GM12878 (cell line): Measurements from ENCODE around the gene SHISA6. TPM values are rescaled to one million over a fixed set of nuclear protein-coding genes. Genes with fewer than 3 reads are reported as not detected.

Experiments used
- ATAC-seq: fragments of 200-7000 bp; cut with Tn5 transposase; 3 replicates; pipeline ENCODE4 v1.9.1; 2020; ENCODE audit warnings: mild to moderate bottlenecking, moderate library complexity
- BruUV-seq: library from RNA; stranded (reverse); fragments of 400-500 nt; replicated peaks from 2 replicates; lab custom pipeline; 2021; lab: Mats Ljungman, UMichigan
- CTCF ChIA-PET: fragments of 300-600 bp; sonication (Branson Sonifier 250); formaldehyde crosslinking; extraction: SDS; loops from one replicate; lab custom pipeline; 2021; ENCODE audit warnings: inconsistent platforms; lab: Yijun Ruan, JAX
- POLR2A ChIA-PET: fragments of 350-600 bp; formaldehyde crosslinking; extraction: SDS; loops from one replicate; lab custom pipeline; 2021; ENCODE audit warnings: inconsistent platforms; lab: Charles Lee
- RAD21 ChIA-PET: fragments of 300-600 bp; sonication (Branson Sonifier 250); formaldehyde crosslinking; loops from one replicate; lab custom pipeline; 2023; ENCODE audit warnings: antibody characterized with exemption; ENCODE audit not compliant: unreplicated experiment; lab: Charles Lee
- SMC1A ChIA-PET: fragments of 300-600 bp; sonication (Branson Sonifier 250); formaldehyde crosslinking; loops from one replicate; lab custom pipeline; 2023; ENCODE audit not compliant: unreplicated experiment, uncharacterized antibody; lab: Charles Lee
- DNase-seq: peaks from one replicate; pipeline ENCODE4 v3.0.0-alpha.2; 2011; ENCODE audit warnings: low read depth, low spot score
- FAIRE-seq: peaks from 3 replicates; lab custom pipeline; 2011; peaks lifted over from hg19 to GRCh38; lab: Jason Lieb, UNC
- H2AFZ ChIP-seq: 2 replicates; pipeline ENCODE4 v1.6.0; 2011; ENCODE audit warnings: low read depth, low read length, control low read depth; ENCODE audit not compliant: control insufficient read depth
- H3K27ac ChIP-seq: 2 replicates; pipeline ENCODE4 v1.5.1; 2011; ENCODE audit warnings: control low read depth; ENCODE audit not compliant: control insufficient read depth, insufficient read depth
- H3K27me3 ChIP-seq, 2 experiments: replicated peaks in 1 of 2; 2 replicates each; pipeline versions ENCODE4 v1.6.0 to v1.6.1; 2011; ENCODE audit warnings: low read length in 1 of 2; ENCODE audit not compliant: control insufficient read depth in 2 of 2, insufficient read depth in 2 of 2
- H3K36me3 ChIP-seq, 2 experiments: 2 replicates each; pipeline ENCODE4 v1.5.1; 2011; ENCODE audit warnings: low read length in 1 of 2; ENCODE audit not compliant: control insufficient read depth in 2 of 2, insufficient read depth in 2 of 2
- H3K4me1 ChIP-seq: 2 replicates; pipeline ENCODE4 v1.6.1; 2011; ENCODE audit warnings: mild to moderate bottlenecking, low read length, moderate library complexity, mixed read lengths; ENCODE audit not compliant: control insufficient read depth, insufficient read depth
- H3K4me2 ChIP-seq: 2 replicates; pipeline ENCODE4 v1.6.0; 2011; ENCODE audit warnings: control low read depth; ENCODE audit not compliant: control insufficient read depth, insufficient read depth
- H3K4me3 ChIP-seq: fragments of 200-600 bp; sonication (generic); 2 replicates; pipeline ENCODE4 v1.5.1; 2016
- H3K79me2 ChIP-seq: 2 replicates; pipeline ENCODE4 v1.6.0; 2011; ENCODE audit warnings: low read length; ENCODE audit not compliant: control insufficient read depth, insufficient read depth
- H3K9ac ChIP-seq: 2 replicates; pipeline ENCODE4 v1.8.0; 2011; ENCODE audit warnings: low read length, control low read depth, mixed read lengths; ENCODE audit not compliant: control insufficient read depth, insufficient read depth
- H3K9me3 ChIP-seq: replicated peaks from 3 replicates; pipeline ENCODE4 v1.5.1; 2011; ENCODE audit warnings: mild to moderate bottlenecking, low read length; ENCODE audit not compliant: control insufficient read depth, insufficient read depth
- H4K20me1 ChIP-seq: 2 replicates; pipeline ENCODE4 v1.6.0; 2011; ENCODE audit not compliant: control insufficient read depth, insufficient read depth
- EED ChIP-seq: sonication (generic); IDR thresholded peaks from 2 replicates; pipeline ENCODE4 v1.6.1; 2016; ENCODE audit warnings: antibody characterized with exemption, low read depth
- EGR1 ChIP-seq, 2 experiments: IDR thresholded peaks; 1 replicate in 1 of 2; 2 replicates in 1 of 2; pipeline ENCODE4 v1.6.1; 2011 to 2012; ENCODE audit warnings: low read depth in 2 of 2, low read length in 2 of 2, borderline replicate concordance in 1 of 2, mild to moderate bottlenecking in 1 of 2, moderate library complexity in 1 of 2
- EZH2 ChIP-seq: IDR thresholded peaks from 2 replicates; pipeline ENCODE4 v1.6.1; 2012; ENCODE audit warnings: low read depth, mild to moderate bottlenecking, control low read depth, inconsistent platforms, low read length, borderline replicate concordance; ENCODE audit not compliant: control insufficient read depth
- FOXM1 ChIP-seq: IDR thresholded peaks from 2 replicates; pipeline ENCODE4 v1.6.1; 2012; ENCODE audit warnings: low read depth, mild to moderate bottlenecking, inconsistent platforms, low read length, moderate library complexity
- IKZF1 ChIP-seq: fragments of 450-650 bp; conservative IDR thresholded peaks from 2 replicates; pipeline ENCODE4 v1.6.1; 2017; ENCODE audit warnings: antibody characterized with exemption, mild to moderate bottlenecking
- IKZF2 ChIP-seq, 2 experiments: fragments of 450-650 bp; IDR thresholded peaks; 2 replicates each; pipeline ENCODE4 v1.6.1; 2017; ENCODE audit warnings: mild to moderate bottlenecking in 2 of 2, moderate library complexity in 2 of 2
- JUND ChIP-seq: IDR thresholded peaks from 2 replicates; pipeline ENCODE4 v1.6.1; 2012; ENCODE audit warnings: low read depth, mild to moderate bottlenecking, low read length, improper control_type of control experiment, moderate library complexity
- LARP7 ChIP-seq: fragments of 450-650 bp; IDR thresholded peaks from 2 replicates; pipeline ENCODE4 v1.6.1; 2017; ENCODE audit warnings: mild to moderate bottlenecking
- PAX5 ChIP-seq: IDR thresholded peaks from 2 replicates; pipeline ENCODE4 v1.6.1; 2011; ENCODE audit warnings: low read depth, low read length, borderline replicate concordance
- RAD21 ChIP-seq: IDR thresholded peaks from 2 replicates; pipeline ENCODE4 v1.6.1; 2011; ENCODE audit warnings: mild to moderate bottlenecking, low read depth, low read length, moderate library complexity; ENCODE audit not compliant: insufficient read depth
- RFX5 ChIP-seq: IDR thresholded peaks from 2 replicates; pipeline ENCODE4 v1.6.1; 2011; ENCODE audit warnings: low read depth, low read length, improper control_type of control experiment
- SMAD5 ChIP-seq: IDR thresholded peaks from 2 replicates; pipeline ENCODE4 v1.6.1; 2016; ENCODE audit warnings: antibody characterized with exemption, low read depth
- SREBF1 ChIP-seq: IDR thresholded peaks from 2 replicates; pipeline ENCODE4 v1.6.1; 2012; ENCODE audit warnings: mild to moderate bottlenecking, low read length
- SUZ12 ChIP-seq: fragments of 200-600 bp; sonication (generic); IDR thresholded peaks from one replicate; pipeline ENCODE4 v1.6.1; 2018; ENCODE audit warnings: antibody characterized with exemption, mild to moderate bottlenecking; ENCODE audit not compliant: unreplicated experiment
- TBL1XR1 ChIP-seq: IDR thresholded peaks from 2 replicates; pipeline ENCODE4 v1.6.1; 2012; ENCODE audit warnings: low read depth, low read length, improper control_type of control experiment
- WGBS: methylation state at CpG from one replicate; pipeline ENCODE4 v1.1.6; 2016; ENCODE audit warnings: low lambda C conversion rate; ENCODE audit not compliant: insufficient replicate concordance, insufficient coverage; ENCODE audit errors: missing lambda C conversion rate; 5-methylcytosine and 5-hydroxymethylcytosine counted together
- in situ Hi-C: fragments of 300-500 bp; cut with MboI; formaldehyde crosslinking; loops from 9 replicates; pipeline ENCODE4 v1.14.3; 2018; ENCODE audit warnings: mixed read lengths
- intact Hi-C: fragments of 100-400 bp; cut with micrococcal nuclease; formaldehyde crosslinking; loops from one replicate; pipeline ENCODE4 v1.14.2; 2022; ENCODE audit not compliant: unreplicated experiment
- polyA plus RNA-seq, 11 experiments: library from polyadenylated mRNA; depleted of rRNA in 4 of 11; unstranded in 6 of 11; stranded (reverse) in 5 of 11; fragments of >200 nt; fragmentation: Nextera tagmentation in 4 of 11; fragmentation: Illumina TruSeq in 1 of 11; extraction: Ambion mirVana in 4 of 11; extraction: Trizol in 1 of 11; gene quantifications; 1 replicate in 1 of 11; 2 replicates in 10 of 11; pipeline versions ENCODE4 v1.2.1 to v1.2.3, GENCODE V29; 2011 to 2016; ENCODE audit warnings: inconsistent platforms in 2 of 11, missing spikeins in 2 of 11, low read depth in 1 of 11
- total RNA-seq, 4 experiments: library from RNA; depleted of rRNA in 3 of 4; stranded (reverse); fragments of >200 nt in 3 of 4; fragmentation: Illumina TruSeq in 1 of 4; extraction: Trizol in 1 of 4; gene quantifications; 2 replicates each; pipeline versions ENCODE4 v1.2.1 to v1.2.3, GENCODE V29; 2013 to 2021
- TF ChIP-seq, protein P1 (sequence below): IDR thresholded peaks from 2 replicates; pipeline ENCODE4 v1.6.1; 2011; ENCODE audit warnings: borderline replicate concordance, low read depth, mild to moderate bottlenecking, moderate library complexity, mixed read lengths, low read length; ENCODE audit not compliant: insufficient read depth; ENCODE audit errors: extremely low read length

SHISA6 gene
- total and polyA plus RNA-seq, 10 of the 15 experiments (the other 5 are each of a cell fraction or from before 2014, with no cell fraction given): not detected

DNA sequence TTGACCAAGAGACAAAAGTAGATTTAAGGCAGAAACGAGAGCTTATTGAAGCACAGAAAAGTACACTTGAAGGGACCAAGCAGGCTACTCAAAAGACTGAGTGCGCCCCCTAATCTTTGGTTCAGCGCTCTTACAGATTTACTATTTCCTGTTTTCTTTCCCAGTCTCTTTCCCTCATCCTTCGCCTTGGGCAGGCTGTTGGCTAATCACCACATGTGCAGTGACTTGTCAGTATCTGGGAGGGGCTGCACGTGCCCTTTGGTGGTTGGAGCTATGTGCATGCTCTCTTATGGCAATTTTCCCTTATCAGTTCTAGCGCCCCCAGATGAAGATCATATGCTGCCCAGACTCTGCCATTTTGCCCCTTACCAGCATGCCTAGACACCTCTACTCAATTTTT lies 35.4 kb upstream of the SHISA6 start:
- H3K4me1 ChIP-seq: no peaks in the 10 kb centered on the region
- no peak for FAIRE-seq
- in situ Hi-C loops (loop anchor here (10.0 to 25.0 kb wide), 2 partner anchors 141 to 207 kb away; no protein-coding TSS in a partner anchor), intact Hi-C loops (no loop called here)
- ChIA-PET POLR2A (no interaction called here), RAD21 (no interaction called here), CTCF (no interaction called here), SMC1A (no interaction called here)
- H3K9ac ChIP-seq: no peak overlapping the region
- no peaks in the 10 kb centered on the region for H4K20me1 ChIP-seq
- TF ChIP-seq EGR1 (IDR thresholded peaks at IDR 0.05; ENCODE audit: borderline replicate concordance in 1 of 2, low read depth in 2 of 2, low read length in 2 of 2) (no peak), EED (no peak), FOXM1 (no peak), IKZF2 (IDR thresholded peaks at IDR 0.05) (no peak), RAD21 (no peak), EZH2 (no peak), TBL1XR1 (no peak), PAX5 (no peak), SMAD5 (no peak), LARP7 (no peak), SUZ12 (no peak), IKZF1 (no peak), RFX5 (no peak), JUND (no peak), SREBF1 (no peak)
- TF ChIP-seq, protein P1, sequence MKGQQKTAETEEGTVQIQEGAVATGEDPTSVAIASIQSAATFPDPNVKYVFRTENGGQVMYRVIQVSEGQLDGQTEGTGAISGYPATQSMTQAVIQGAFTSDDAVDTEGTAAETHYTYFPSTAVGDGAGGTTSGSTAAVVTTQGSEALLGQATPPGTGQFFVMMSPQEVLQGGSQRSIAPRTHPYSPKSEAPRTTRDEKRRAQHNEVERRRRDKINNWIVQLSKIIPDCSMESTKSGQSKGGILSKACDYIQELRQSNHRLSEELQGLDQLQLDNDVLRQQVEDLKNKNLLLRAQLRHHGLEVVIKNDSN: no peak
- no peaks in the 10 kb centered on the region for H3K27me3 ChIP-seq
- no peak overlapping the region for H2AFZ ChIP-seq
- no peaks in the 10 kb centered on the region for H3K36me3 ChIP-seq
- DNase-seq: no peak
- BruUV-seq: no TSS peak
- whole genome bisulfite sequencing: 17% methylated on average over 6 of the region's 6 CpGs
- H3K79me2 ChIP-seq: no peaks in the 10 kb centered on the region
- no peak overlapping the region for H3K4me3 ChIP-seq
- no peak overlapping the region for H3K27ac ChIP-seq
- ATAC-seq: no peak
- no peak overlapping the region for H3K4me2 ChIP-seq
- no peaks in the 10 kb centered on the region; the same call in 2 of the 3 replicates for H3K9me3 ChIP-seq
